IMR-90 (cell line): ENCODE measurements around the gene DPF3. TPM values are rescaled to one million over a fixed set of nuclear protein-coding genes. Genes with fewer than 3 reads are reported as not detected.

Experiments
- ATAC-seq: fragments of 200-7000 bp; cut with Tn5 transposase; 2 replicates; pipeline ENCODE4 v1.9.1; 2020; ENCODE audit warnings: low read depth, mild to moderate bottlenecking, moderate library complexity
- BruUV-seq: library from RNA; stranded (reverse); fragments of 400-500 nt; replicated peaks from 2 replicates; lab custom pipeline; 2021; lab: Mats Ljungman, UMichigan
- CTCF ChIA-PET: fragments of 300-600 bp; formaldehyde crosslinking; extraction: SDS; loops from one replicate; lab custom pipeline; 2021; ENCODE audit warnings: antibody characterized with exemption; lab: Yijun Ruan, JAX
- POLR2A ChIA-PET: fragments of 300-600 bp; sonication (Branson Sonifier 250); formaldehyde crosslinking; loops from one replicate; lab custom pipeline; 2022; ENCODE audit warnings: antibody characterized with exemption; ENCODE audit not compliant: unreplicated experiment; lab: Charles Lee
- DNase-seq: peaks from one replicate; pipeline ENCODE4 v3.0.0; 2013
- H2AFZ ChIP-seq: replicated peaks from 2 replicates; pipeline ENCODE3; 2013; ENCODE audit warnings: low read length, mild to moderate bottlenecking; ENCODE audit not compliant: poor library complexity
- H2AK5ac ChIP-seq: 2 replicates; pipeline ENCODE4 v1.6.1; 2013; ENCODE audit warnings: low read depth, low read length, inconsistent platforms
- H2AK9ac ChIP-seq: replicated peaks from 2 replicates; pipeline ENCODE3; 2013; ENCODE audit warnings: mild to moderate bottlenecking, low read depth, low read length, moderate library complexity; ENCODE audit not compliant: poor library complexity
- H2BK120ac ChIP-seq: 2 replicates; pipeline ENCODE4 v1.6.1; 2013; ENCODE audit warnings: low read depth, low read length, inconsistent platforms
- H2BK15ac ChIP-seq: 3 replicates; pipeline ENCODE4 v1.6.1; 2013; ENCODE audit warnings: low read depth, low read length, inconsistent platforms
- H2BK20ac ChIP-seq: 2 replicates; pipeline ENCODE4 v1.6.1; 2013; ENCODE audit warnings: low read depth, mild to moderate bottlenecking, inconsistent platforms, low read length, moderate library complexity
- H2BK5ac ChIP-seq: 2 replicates; pipeline ENCODE4 v1.6.1; 2013; ENCODE audit warnings: mild to moderate bottlenecking, low read depth, low read length, inconsistent platforms; ENCODE audit not compliant: poor library complexity, severe bottlenecking
- H3K14ac ChIP-seq: replicated peaks from 2 replicates; pipeline ENCODE4 v1.6.1; 2013; ENCODE audit warnings: low read depth, low read length, inconsistent platforms
- H3K18ac ChIP-seq: 2 replicates; pipeline ENCODE4 v1.6.1; 2013; ENCODE audit warnings: low read depth, low read length, control low read depth
- H3K23ac ChIP-seq: 2 replicates; pipeline ENCODE4 v1.6.1; 2013; ENCODE audit warnings: low read depth, low read length, inconsistent platforms
- H3K27ac ChIP-seq: 2 replicates; pipeline ENCODE4 v1.5.1; 2013; ENCODE audit warnings: mild to moderate bottlenecking, control low read depth, low read length; ENCODE audit not compliant: insufficient read depth
- H3K27me3 ChIP-seq: 2 replicates; pipeline ENCODE4 v1.6.1; 2013; ENCODE audit warnings: low read length; ENCODE audit not compliant: control insufficient read depth, insufficient read depth
- H3K36me3 ChIP-seq: 2 replicates; pipeline ENCODE4 v1.6.1; 2013; ENCODE audit warnings: low read length, mixed read lengths; ENCODE audit not compliant: control insufficient read depth, insufficient read depth
- H3K4ac ChIP-seq: 2 replicates; pipeline ENCODE4 v1.6.1; 2013; ENCODE audit warnings: low read depth, low read length, inconsistent platforms
- H3K4me1 ChIP-seq: 2 replicates; pipeline ENCODE4 v1.6.1; 2013; ENCODE audit warnings: low read length, mixed read lengths; ENCODE audit not compliant: control insufficient read depth, insufficient read depth
- H3K4me2 ChIP-seq: 2 replicates; pipeline ENCODE4 v1.6.1; 2013; ENCODE audit warnings: low read depth, mild to moderate bottlenecking, control low read depth, low read length, moderate library complexity
- H3K4me3 ChIP-seq: 2 replicates; pipeline ENCODE4 v1.5.1; 2013; ENCODE audit warnings: low read depth, mild to moderate bottlenecking, control low read depth, low read length, moderate library complexity; ENCODE audit not compliant: insufficient read depth
- H3K56ac ChIP-seq: 2 replicates; pipeline ENCODE4 v1.6.1; 2013; ENCODE audit warnings: low read length, inconsistent platforms; ENCODE audit not compliant: insufficient read depth; ENCODE audit errors: extremely low read depth
- H3K79me1 ChIP-seq, 2 experiments: 2 replicates each; pipeline ENCODE4 v1.6.1; 2013; ENCODE audit warnings: low read length in 2 of 2, inconsistent platforms in 1 of 2, low read depth in 1 of 2
- H3K9ac ChIP-seq: 2 replicates; pipeline ENCODE4 v1.6.1; 2013; ENCODE audit warnings: low read depth, low read length, control low read depth
- H3K9me1 ChIP-seq: 2 replicates; pipeline ENCODE4 v1.6.1; 2013; ENCODE audit warnings: low read length, inconsistent platforms; ENCODE audit not compliant: insufficient read depth
- H3K9me3 ChIP-seq: 2 replicates; pipeline ENCODE4 v1.6.1; 2013; ENCODE audit warnings: low read length; ENCODE audit not compliant: control insufficient read depth, insufficient read depth
- H4K20me1 ChIP-seq: 2 replicates; pipeline ENCODE4 v1.6.1; 2013; ENCODE audit warnings: low read length, inconsistent platforms; ENCODE audit not compliant: insufficient read depth
- H4K5ac ChIP-seq: 2 replicates; pipeline ENCODE4 v1.6.1; 2013; ENCODE audit warnings: mild to moderate bottlenecking, low read depth, low read length, control low read depth
- H4K8ac ChIP-seq, 2 experiments: 2 replicates each; pipeline ENCODE4 v1.6.1; 2013; ENCODE audit warnings: low read depth in 2 of 2, low read length in 2 of 2, control low read depth in 1 of 2, inconsistent platforms in 1 of 2
- H4K91ac ChIP-seq: 2 replicates; pipeline ENCODE4 v1.6.1; 2013; ENCODE audit warnings: low read depth, low read length, inconsistent platforms; ENCODE audit not compliant: insufficient read depth
- CEBPB ChIP-seq: IDR thresholded peaks from 2 replicates; pipeline ENCODE4 v1.6.1; 2012; ENCODE audit warnings: low read depth, low read length, improper control_type of control experiment
- MAFK ChIP-seq: IDR thresholded peaks from 2 replicates; pipeline ENCODE4 v1.6.1; 2012; ENCODE audit warnings: low read depth, low read length, improper control_type of control experiment
- POLR2A ChIP-seq: IDR thresholded peaks from 2 replicates; pipeline ENCODE4 v1.6.1; 2012; ENCODE audit warnings: mild to moderate bottlenecking, low read depth, low read length
- USF2 ChIP-seq: fragments of 150-350 bp; IDR thresholded peaks from 2 replicates; pipeline ENCODE4 v1.6.1; 2017; ENCODE audit warnings: mild to moderate bottlenecking, antibody characterized with exemption, low read length, low read depth
- WGBS, 2 experiments: methylation state at CpG; one replicate each; pipeline versions ENCODE4 v1.1.5 to v1.1.7; 2013; ENCODE audit warnings: missing lambda C conversion rate in 2 of 2; ENCODE audit not compliant: insufficient read length in 1 of 2; ENCODE audit errors: extremely low coverage in 2 of 2; 5-methylcytosine and 5-hydroxymethylcytosine counted together
- dilution Hi-C: fragments of 300-500 bp; cut with HindIII; formaldehyde crosslinking; loops from one replicate; pipeline ENCODE4 v1.14.3; 2018; ENCODE audit warnings: low sequenced_read_pairs; ENCODE audit not compliant: unreplicated experiment
- in situ Hi-C: fragments of 300-500 bp; cut with MboI; formaldehyde crosslinking; loops from 3 replicates; pipeline ENCODE4 v1.14.3; 2019; ENCODE audit warnings: low sequenced_read_pairs, inconsistent platforms, mixed read lengths
- intact Hi-C: fragments of 100-400 bp; cut with micrococcal nuclease; formaldehyde crosslinking; loops from 2 replicates; pipeline ENCODE4 v1.10.0; 2022
- polyA plus RNA-seq, 3 experiments: library from polyadenylated mRNA; depleted of rRNA; stranded (reverse); fragments of >200 nt; gene quantifications; 2 replicates each; pipeline ENCODE4 v1.2.3, GENCODE V29; 2012; ENCODE audit warnings: low replicate concordance in 1 of 3
- total RNA-seq: library from RNA; depleted of rRNA; stranded (reverse); fragments of >200 nt; gene quantifications from 2 replicates; pipeline ENCODE4 v1.2.3, GENCODE V29; 2012

Gene DPF3
- total and polyA plus RNA-seq, 2 of the 4 experiments (the other 2 are of a cell fraction): 30.5 to 32.8 TPM

- dilution Hi-C loops: no loop called here
- ATAC-seq: peak; percentile 30
- H3K23ac ChIP-seq: peak overlapping the region; percentile 57; the same call in 1 of the 2 replicates
- no peaks in the 10 kb centered on the region for H3K36me3 ChIP-seq
- 20% methylated on average over 2 of the region's 33 CpGs; no CpG with 5 or more reads in 1 of the 2 experiments for WGBS, 2 experiments
- peak overlapping the region; percentile 70 to 90 for H4K8ac ChIP-seq
- no peaks in the 10 kb centered on the region for H3K27me3 ChIP-seq
- H3K14ac ChIP-seq: peak overlapping the region; percentile 70; the same call in 1 of the 2 replicates
- peak overlapping the region; percentile 46 for H4K5ac ChIP-seq
- no peaks in the 10 kb centered on the region; the same call in 1 of the 2 replicates for H3K9me1 ChIP-seq
- H2AK9ac ChIP-seq: peak overlapping the region; percentile 89
- no peak overlapping the region; the same call in 1 of the 2 replicates for H3K56ac ChIP-seq
- no peaks in the 10 kb centered on the region for H4K20me1 ChIP-seq
- H3K9ac ChIP-seq: peak overlapping the region; percentile 73
- TF ChIP-seq USF2 (0 out of 2 replicates have a peak, but pooled peaks have one; percentile 40), CEBPB (no peak), MAFK (no peak), POLR2A (no peak; the same call in 1 of the 2 replicates)
- H2BK5ac ChIP-seq: peak overlapping the region; percentile 6
- intact Hi-C loops: no loop called here
- H2BK15ac ChIP-seq: peak overlapping the region; percentile 73; the same call in 2 of the 3 replicates
- peak overlapping the region; percentile 66 for H3K27ac ChIP-seq
- peak overlapping the region; percentile 44 for H3K18ac ChIP-seq
- in situ Hi-C loops: no loop called here
- POLR2A ChIA-PET: no interaction called here
- peaks cover 6 to 16% of the 10 kb centered on the region in 2 experiments; a peak in 2 of 4 replicates for H3K79me1 ChIP-seq
- peak overlapping the region; percentile 70 for H4K91ac ChIP-seq
- H2BK20ac ChIP-seq: peak overlapping the region; percentile 22; the same call in 1 of the 2 replicates
- DNase-seq: no peak
- CTCF ChIA-PET: no interaction called here
- peak overlapping the region; percentile 96 for H2AFZ ChIP-seq
- peak overlapping the region; percentile 67 for H2BK120ac ChIP-seq
- peak overlapping the region; percentile 65 for H3K4me3 ChIP-seq
- no peaks in the 10 kb centered on the region for H3K4me1 ChIP-seq
- H3K4ac ChIP-seq: peak overlapping the region; percentile 71
- no TSS peak for BruUV-seq
- peak overlapping the region; percentile 89 for H3K4me2 ChIP-seq
- no peaks in the 10 kb centered on the region for H3K9me3 ChIP-seq
- peak overlapping the region; percentile 31; the same call in 1 of the 2 replicates for H2AK5ac ChIP-seq
These were observed 32.0 kb upstream of the DPF3 start for GRCh38 chr14:72925815-72926291.
